PFSK-1 (cell line): Measurements from ENCODE around the gene S100A6.

Source experiments
- POLR2AphosphoS5 ChIP-seq: IDR thresholded peaks from 2 replicates; pipeline ENCODE4 v1.6.1; 2012; ENCODE audit warnings: low read depth, mild to moderate bottlenecking, control low read depth, low read length, moderate library complexity
- TAF1 ChIP-seq: IDR thresholded peaks from 2 replicates; pipeline ENCODE4 v1.6.1; 2012; ENCODE audit warnings: low read length, control low read depth, borderline replicate concordance; ENCODE audit not compliant: insufficient read depth
- TF ChIP-seq, protein P1 (sequence below), 2 experiments: IDR thresholded peaks; 2 replicates each; pipeline versions ENCODE4 v1.6.1 to v1.8.0; 2011 to 2012; ENCODE audit warnings: low read depth in 2 of 2, low read length in 2 of 2, control low read depth in 1 of 2, inconsistent platforms in 1 of 2, mild to moderate bottlenecking in 1 of 2, moderate library complexity in 1 of 2; ENCODE audit not compliant: insufficient read depth in 1 of 2

DNA sequence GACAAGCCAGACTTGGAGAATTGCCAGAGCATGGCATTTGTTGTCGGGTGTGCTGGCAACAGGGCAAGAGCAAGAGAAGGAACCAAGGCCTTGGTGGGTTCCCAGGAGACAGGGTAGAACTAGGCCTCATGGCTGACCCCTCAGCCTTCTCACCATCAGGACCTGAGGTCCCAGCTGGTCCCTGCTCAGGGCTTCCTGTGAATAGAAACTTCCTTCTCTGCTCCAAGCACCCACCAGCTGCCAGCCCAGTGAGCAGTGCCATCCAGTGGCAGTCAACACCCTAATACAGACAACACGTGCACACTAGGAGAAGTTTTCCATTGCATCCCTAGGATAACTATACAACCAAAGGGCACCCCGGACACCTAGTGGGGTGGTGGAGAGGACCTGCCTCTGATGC, 22.8 kb downstream of the S100A6 start:
- TF ChIP-seq, protein P1, sequence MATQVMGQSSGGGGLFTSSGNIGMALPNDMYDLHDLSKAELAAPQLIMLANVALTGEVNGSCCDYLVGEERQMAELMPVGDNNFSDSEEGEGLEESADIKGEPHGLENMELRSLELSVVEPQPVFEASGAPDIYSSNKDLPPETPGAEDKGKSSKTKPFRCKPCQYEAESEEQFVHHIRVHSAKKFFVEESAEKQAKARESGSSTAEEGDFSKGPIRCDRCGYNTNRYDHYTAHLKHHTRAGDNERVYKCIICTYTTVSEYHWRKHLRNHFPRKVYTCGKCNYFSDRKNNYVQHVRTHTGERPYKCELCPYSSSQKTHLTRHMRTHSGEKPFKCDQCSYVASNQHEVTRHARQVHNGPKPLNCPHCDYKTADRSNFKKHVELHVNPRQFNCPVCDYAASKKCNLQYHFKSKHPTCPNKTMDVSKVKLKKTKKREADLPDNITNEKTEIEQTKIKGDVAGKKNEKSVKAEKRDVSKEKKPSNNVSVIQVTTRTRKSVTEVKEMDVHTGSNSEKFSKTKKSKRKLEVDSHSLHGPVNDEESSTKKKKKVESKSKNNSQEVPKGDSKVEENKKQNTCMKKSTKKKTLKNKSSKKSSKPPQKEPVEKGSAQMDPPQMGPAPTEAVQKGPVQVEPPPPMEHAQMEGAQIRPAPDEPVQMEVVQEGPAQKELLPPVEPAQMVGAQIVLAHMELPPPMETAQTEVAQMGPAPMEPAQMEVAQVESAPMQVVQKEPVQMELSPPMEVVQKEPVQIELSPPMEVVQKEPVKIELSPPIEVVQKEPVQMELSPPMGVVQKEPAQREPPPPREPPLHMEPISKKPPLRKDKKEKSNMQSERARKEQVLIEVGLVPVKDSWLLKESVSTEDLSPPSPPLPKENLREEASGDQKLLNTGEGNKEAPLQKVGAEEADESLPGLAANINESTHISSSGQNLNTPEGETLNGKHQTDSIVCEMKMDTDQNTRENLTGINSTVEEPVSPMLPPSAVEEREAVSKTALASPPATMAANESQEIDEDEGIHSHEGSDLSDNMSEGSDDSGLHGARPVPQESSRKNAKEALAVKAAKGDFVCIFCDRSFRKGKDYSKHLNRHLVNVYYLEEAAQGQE (IDR thresholded peaks at IDR 0.05; ENCODE audit: insufficient read depth in 1 of 2, low read depth in 2 of 2, low read length in 2 of 2), result no peak
- TF ChIP-seq POLR2AphosphoS5 (no peak), TAF1 (no peak)
